Measurements from ENCODE around the gene SPATA2L.

DNA sequence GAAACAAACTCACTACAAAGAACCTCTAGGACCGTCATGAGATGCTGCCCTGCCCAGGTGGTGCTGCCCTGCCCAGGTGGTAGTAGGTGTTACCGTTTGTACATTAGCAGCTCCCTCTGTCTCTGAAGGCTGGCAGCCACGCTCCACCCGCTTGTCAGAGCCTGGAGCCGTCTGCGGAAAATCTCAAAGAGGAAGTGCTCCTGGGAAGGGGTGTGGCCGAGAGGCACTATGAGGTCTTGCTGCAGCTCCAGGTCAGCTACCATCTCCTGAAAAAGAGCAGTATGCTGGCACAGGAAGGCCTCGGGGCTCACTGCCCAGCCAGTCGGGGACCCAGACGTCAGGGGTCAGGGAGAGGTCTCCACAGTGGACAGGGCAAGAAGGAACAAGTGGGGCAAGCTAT, 48.1 kb upstream of the SPATA2L start:
- no peak for TF ChIP-seq BHLHE40 (IDR thresholded peaks at IDR 0.05; ENCODE audit: borderline replicate concordance)
- TF ChIP-seq LEF1 (IDR thresholded peaks at IDR 0.05; ENCODE audit: borderline replicate concordance): no peak
- no peak for TF ChIP-seq SUZ12 (IDR thresholded peaks at IDR 0.05)
- no peak for TF ChIP-seq TARDBP (IDR thresholded peaks at IDR 0.05)
